ENCODE results near the gene VPS72.

The VPS72 gene

DNA sequence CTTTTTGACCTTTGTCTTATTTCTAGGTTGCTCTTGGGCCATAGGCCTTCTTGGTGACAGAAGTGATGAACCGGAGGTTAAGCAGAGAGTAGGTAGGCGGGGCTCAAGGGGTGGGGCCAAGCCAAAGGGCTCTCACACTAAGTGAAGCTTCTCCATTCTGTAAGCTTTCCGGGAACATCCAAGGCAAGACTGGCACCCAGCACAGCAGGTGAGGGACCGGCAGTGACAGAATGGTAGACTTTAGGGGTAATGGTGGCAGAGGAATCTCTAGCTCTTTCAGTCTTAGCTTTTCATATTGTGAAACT is 33.5 kb downstream of the VPS72 start, which contains the start of gene TNFAIP8L2:
Gene TNFAIP8L2 (plus strand): TSS at position 135 of the 305 bp plus-strand sequence. CDS start 2,049 bp downstream, outside the sequence.
- Mint-ChIP-seq H3K4me1 (no peaks in the 10 kb centered on the region), H3K36me3 (ENCODE audit: low read depth) (peaks cover 26% of the 10 kb centered on the region), H3K27ac (no peak within 1 kb of the TSS), H3K4me3 (no peak within 1 kb of the TSS), H3K9me3 (no peaks in the 10 kb centered on the region), H3K27me3 (ENCODE audit: low read depth) (no peaks in the 10 kb centered on the region)
- TF ChIP-seq, protein P1, sequence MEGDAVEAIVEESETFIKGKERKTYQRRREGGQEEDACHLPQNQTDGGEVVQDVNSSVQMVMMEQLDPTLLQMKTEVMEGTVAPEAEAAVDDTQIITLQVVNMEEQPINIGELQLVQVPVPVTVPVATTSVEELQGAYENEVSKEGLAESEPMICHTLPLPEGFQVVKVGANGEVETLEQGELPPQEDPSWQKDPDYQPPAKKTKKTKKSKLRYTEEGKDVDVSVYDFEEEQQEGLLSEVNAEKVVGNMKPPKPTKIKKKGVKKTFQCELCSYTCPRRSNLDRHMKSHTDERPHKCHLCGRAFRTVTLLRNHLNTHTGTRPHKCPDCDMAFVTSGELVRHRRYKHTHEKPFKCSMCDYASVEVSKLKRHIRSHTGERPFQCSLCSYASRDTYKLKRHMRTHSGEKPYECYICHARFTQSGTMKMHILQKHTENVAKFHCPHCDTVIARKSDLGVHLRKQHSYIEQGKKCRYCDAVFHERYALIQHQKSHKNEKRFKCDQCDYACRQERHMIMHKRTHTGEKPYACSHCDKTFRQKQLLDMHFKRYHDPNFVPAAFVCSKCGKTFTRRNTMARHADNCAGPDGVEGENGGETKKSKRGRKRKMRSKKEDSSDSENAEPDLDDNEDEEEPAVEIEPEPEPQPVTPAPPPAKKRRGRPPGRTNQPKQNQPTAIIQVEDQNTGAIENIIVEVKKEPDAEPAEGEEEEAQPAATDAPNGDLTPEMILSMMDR (IDR thresholded peaks at IDR 0.05; ENCODE audit: unreplicated experiment in 3 of 3) = no peak

DNA sequence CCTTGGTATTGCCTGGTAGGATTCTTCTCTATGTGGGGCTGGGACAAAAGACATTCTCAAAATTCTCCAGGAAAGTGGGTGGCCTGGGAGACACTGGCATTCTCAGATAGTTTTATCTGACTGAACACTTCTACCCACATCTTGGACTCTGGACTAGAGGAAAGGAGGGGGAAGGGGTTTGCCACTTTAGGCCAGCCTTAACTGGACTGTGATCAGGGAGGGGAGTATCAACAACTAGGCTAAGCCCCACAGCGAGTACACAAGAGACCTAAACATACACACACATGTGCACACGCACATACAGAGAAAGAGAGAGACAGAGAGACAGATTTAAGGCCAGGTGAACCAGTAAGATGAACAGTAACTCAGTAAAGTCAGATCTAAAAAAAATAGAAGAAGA is 42.3 kb downstream of the VPS72 start:
- H3K4me1 Mint-ChIP-seq = peaks cover 40% of the 10 kb centered on the region
- H3K4me3 Mint-ChIP-seq = peak overlapping the region; percentile 87 to 89 (median 88)
- H3K9me3 Mint-ChIP-seq = no peaks in the 10 kb centered on the region
- H3K36me3 Mint-ChIP-seq (ENCODE audit: low read depth) = no peaks in the 10 kb centered on the region
- TF ChIP-seq, protein P1 (IDR thresholded peaks at IDR 0.05; ENCODE audit: unreplicated experiment in 3 of 3) = no peak
- peak overlapping the region; percentile 33 to 88 (median 85) for H3K27ac Mint-ChIP-seq
- no peaks in the 10 kb centered on the region for H3K27me3 Mint-ChIP-seq (ENCODE audit: low read depth)

DNA sequence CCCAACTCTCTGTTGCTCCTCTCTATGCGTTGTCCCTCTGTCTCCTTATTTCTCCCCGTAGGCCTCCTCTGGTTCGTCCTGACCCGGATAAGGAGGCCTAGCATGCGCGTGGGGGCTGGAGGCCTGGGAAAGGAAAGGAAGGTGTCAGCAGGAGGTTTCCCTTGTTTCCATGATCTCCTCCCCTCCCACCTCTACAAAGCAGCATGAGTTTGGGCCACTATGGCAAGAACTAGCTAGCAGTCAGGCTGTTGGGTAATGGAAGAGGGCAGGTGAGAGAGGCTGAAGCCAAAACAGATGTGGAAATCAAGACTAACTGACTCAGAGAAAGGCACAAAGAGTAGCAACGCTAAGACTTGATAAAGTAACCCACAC is 42.9 kb downstream of the VPS72 start:
- Mint-ChIP-seq H3K9me3 (no peaks in the 10 kb centered on the region), H3K27ac (peak overlapping the region; percentile 33 to 88 (median 85)), H3K27me3 (ENCODE audit: low read depth) (no peaks in the 10 kb centered on the region), H3K36me3 (ENCODE audit: low read depth) (no peaks in the 10 kb centered on the region), H3K4me1 (peaks cover 40% of the 10 kb centered on the region), H3K4me3 (peak overlapping the region; percentile 87 to 89 (median 88))
- TF ChIP-seq, protein P1 (IDR thresholded peaks at IDR 0.05; ENCODE audit: unreplicated experiment in 3 of 3) = no peak

DNA sequence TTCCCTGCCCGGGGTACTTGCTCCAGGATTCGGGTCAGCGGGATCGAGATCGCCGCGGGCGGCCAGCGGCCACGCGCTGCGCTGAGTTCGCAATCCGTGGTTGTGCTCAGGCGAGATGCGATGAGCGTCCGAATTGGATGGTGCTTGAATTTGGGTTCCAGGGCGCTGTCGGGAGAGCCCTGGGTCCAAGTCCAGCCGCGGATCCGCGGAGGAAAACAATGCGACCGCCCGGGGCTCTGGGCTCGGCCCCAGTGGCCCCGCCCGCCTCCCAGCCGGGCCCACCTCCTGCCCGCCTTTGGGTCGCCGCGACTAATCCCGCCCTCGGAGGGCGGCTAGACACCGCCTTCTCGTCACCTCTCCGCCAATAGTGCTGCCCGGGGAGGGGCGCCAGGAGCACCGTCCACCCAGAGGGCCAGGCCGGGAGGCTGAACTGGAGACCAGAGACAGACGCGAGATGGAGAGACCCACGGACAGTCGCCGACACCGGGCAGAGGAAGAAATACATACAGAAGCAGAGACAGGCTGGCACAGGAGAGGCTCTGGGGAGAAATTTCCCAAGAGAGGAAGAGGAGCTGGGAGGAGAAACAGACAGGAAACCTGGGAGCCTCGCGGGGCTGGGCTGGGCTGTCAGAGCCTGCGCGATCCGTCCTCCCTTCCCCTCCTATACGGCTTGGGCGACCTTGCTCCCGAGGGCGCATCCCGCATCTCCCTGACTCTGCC is 43.4 kb downstream of the VPS72 start, which contains the start of gene SEMA6C:
Gene SEMA6C (minus strand): TSS at position 220 of the 720 bp plus-strand sequence. CDS start 4,010 bp downstream, outside the sequence.
- Mint-ChIP-seq H3K27me3 (ENCODE audit: low read depth) (no peaks in the 10 kb centered on the region), H3K4me3 (peak within 1 kb of the TSS; percentile 87 to 89 (median 88)), H3K9me3 (no peaks in the 10 kb centered on the region), H3K27ac (peak within 1 kb of the TSS; percentile 33 to 88 (median 85)), H3K4me1 (peaks cover 40% of the 10 kb centered on the region), H3K36me3 (ENCODE audit: low read depth) (no peaks in the 10 kb centered on the region)
- TF ChIP-seq, protein P1 (IDR thresholded peaks at IDR 0.05; ENCODE audit: unreplicated experiment in 3 of 3) = no peak

DNA sequence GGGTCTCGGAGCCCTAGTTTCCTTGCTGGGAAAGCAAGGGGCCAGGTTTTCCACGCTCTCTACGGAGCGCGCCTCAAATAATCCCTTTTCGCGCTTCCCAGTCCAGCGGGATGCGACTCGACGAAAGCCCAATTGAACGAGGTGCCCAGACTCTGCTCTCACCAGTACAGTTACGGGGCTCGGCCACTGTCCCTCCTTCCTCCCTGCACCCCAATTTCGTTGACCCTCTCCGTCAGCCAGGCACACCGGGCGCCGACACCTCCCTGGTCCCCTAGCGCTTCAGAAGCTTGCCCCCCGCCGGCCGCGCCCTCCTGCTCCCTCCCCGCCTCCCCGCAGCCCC is 44.0 kb downstream of the VPS72 start:
- TF ChIP-seq, protein P1 (IDR thresholded peaks at IDR 0.05; ENCODE audit: unreplicated experiment in 3 of 3) = no peak
- peaks cover 40% of the 10 kb centered on the region for H3K4me1 Mint-ChIP-seq
- H3K27ac Mint-ChIP-seq = peak overlapping the region in 2 of 3 experiments; percentile 85 to 88
- H3K4me3 Mint-ChIP-seq = peak overlapping the region; percentile 87 to 89 (median 88)
- no peaks in the 10 kb centered on the region for H3K9me3 Mint-ChIP-seq
- H3K36me3 Mint-ChIP-seq (ENCODE audit: low read depth) = no peaks in the 10 kb centered on the region
- no peaks in the 10 kb centered on the region for H3K27me3 Mint-ChIP-seq (ENCODE audit: low read depth)
